Activated naive CD8-positive, alpha-beta T cell treated with anti-CD3 and anti-CD28 coated beads for 36 hours (primary cell): ENCODE data around the gene A3GALT2. TPM values are rescaled to one million over a fixed set of nuclear protein-coding genes. Genes with fewer than 3 reads are reported as not detected.

Source experiments
- DNase-seq: peaks from one replicate; pipeline ENCODE4 v3.0.0; 2021
- H3K27ac Mint-ChIP-seq: one replicate; pipeline ENCODE4 v1.8.0; 2022; ENCODE audit warnings: mild to moderate bottlenecking, moderate library complexity, mixed read lengths
- H3K27me3 Mint-ChIP-seq: one replicate; pipeline ENCODE4 v1.8.0; 2022; ENCODE audit warnings: mild to moderate bottlenecking, mixed read lengths
- H3K36me3 Mint-ChIP-seq: one replicate; pipeline ENCODE4 v1.8.0; 2021; ENCODE audit warnings: mild to moderate bottlenecking, mixed read lengths
- H3K4me1 Mint-ChIP-seq: one replicate; pipeline ENCODE4 v1.8.0; 2021; ENCODE audit warnings: mixed read lengths
- H3K4me3 Mint-ChIP-seq: one replicate; pipeline ENCODE4 v1.8.0; 2022; ENCODE audit warnings: mild to moderate bottlenecking, moderate library complexity, mixed read lengths
- H3K9me3 Mint-ChIP-seq: one replicate; pipeline ENCODE4 v1.8.0; 2022; ENCODE audit warnings: mixed read lengths
- total RNA-seq, 2 experiments: library from RNA; stranded (reverse); gene quantifications; one replicate each; pipeline ENCODE4 v1.2.3, GENCODE V29; 2021

A3GALT2 gene
- not detected for total RNA-seq

- DNase-seq = no peak
- H3K27ac Mint-ChIP-seq = no peak within 1 kb of the TSS
- no peaks in the 10 kb centered on the region for H3K9me3 Mint-ChIP-seq
- H3K4me1 Mint-ChIP-seq = no peaks in the 10 kb centered on the region
- no peaks in the 10 kb centered on the region for H3K27me3 Mint-ChIP-seq
- H3K4me3 Mint-ChIP-seq = no peak within 1 kb of the TSS
- H3K36me3 Mint-ChIP-seq = peaks cover under 1% of the 10 kb centered on the region
Observed at GRCh38 chr1:33320619-33321165, at the start of gene A3GALT2. Gene A3GALT2, minus strand, starts transcription at chr1:33321098. Its CDS starts 0 bp downstream, at chr1:33321098.

DNA sequence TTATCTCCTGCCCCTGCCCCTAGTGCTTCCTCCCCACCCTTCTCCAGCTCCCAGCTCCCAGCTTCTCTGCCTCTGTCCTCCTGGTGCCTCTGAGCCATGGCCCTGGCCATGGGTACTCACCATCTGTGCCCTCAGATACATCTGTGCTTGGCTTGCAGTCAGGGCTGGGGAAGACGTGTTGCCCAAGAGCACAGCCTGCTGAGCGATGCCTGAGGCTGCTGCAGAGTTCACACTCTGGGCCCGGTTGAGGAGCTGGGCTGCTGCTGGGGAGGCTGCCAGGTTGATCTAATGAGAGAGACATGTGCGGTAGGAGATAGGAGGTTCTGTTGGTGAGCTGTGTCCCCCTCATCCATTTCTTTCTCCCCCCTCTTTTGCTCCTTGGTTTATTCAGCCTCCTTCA is 49.4 kb upstream of the A3GALT2 start:
- Mint-ChIP-seq H3K36me3 (no peaks in the 10 kb centered on the region), H3K9me3 (no peaks in the 10 kb centered on the region), H3K4me1 (no peaks in the 10 kb centered on the region), H3K27ac (no peak overlapping the region), H3K27me3 (no peaks in the 10 kb centered on the region), H3K4me3 (no peak overlapping the region)
- no peak for DNase-seq

DNA sequence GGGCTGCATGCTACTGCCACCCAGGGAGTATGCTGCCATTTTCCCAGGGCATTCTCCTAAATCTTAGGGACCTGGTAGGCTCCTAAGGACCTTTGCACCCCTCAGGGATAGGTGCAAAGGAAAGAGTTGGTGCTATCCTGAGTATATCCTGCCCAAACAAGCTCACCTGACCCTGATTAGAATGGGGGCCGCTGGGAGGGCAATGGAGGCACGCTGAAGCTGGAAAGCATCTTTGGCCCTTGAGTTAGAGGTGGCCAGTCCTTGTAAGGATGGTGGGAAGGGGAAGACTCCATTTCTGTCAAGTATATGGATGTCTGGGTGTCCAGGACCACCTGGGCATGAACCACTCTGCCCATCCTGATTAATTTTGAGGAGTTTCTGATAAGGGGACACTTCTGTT is 48.9 kb upstream of the A3GALT2 start:
- Mint-ChIP-seq H3K27me3 (no peaks in the 10 kb centered on the region), H3K4me1 (no peaks in the 10 kb centered on the region), H3K27ac (no peak overlapping the region), H3K9me3 (no peaks in the 10 kb centered on the region), H3K36me3 (no peaks in the 10 kb centered on the region), H3K4me3 (no peak overlapping the region)
- no peak for DNase-seq

- no peak overlapping the region for H3K27ac Mint-ChIP-seq
- H3K36me3 Mint-ChIP-seq = no peaks in the 10 kb centered on the region
- H3K9me3 Mint-ChIP-seq = no peaks in the 10 kb centered on the region
- no peak overlapping the region for H3K4me3 Mint-ChIP-seq
- H3K27me3 Mint-ChIP-seq = no peaks in the 10 kb centered on the region
- H3K4me1 Mint-ChIP-seq = no peaks in the 10 kb centered on the region
- DNase-seq = no peak
Observed at GRCh38 chr1:33369081-33369480, 48.2 kb upstream of the A3GALT2 start.

DNA sequence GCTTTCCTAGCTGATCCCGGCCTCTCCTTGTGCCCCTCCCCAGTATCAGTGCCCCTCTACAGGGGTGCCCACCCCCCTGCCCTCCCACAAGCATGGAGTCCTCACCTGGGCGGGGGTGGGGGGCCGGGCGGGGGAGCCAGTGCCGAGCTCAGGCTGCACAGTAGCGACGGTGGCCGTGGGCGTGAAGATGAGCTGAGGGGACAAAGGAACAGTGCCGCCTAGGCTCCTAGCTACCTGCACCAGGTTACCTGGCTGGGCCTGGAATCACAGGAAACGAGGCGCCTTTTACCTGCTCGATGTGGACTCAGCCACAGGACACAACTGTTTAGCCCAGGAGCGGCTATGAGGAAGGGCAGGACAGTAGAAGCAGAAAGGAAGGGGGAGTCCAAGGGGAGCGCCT is 47.5 kb upstream of the A3GALT2 start:
- H3K27ac Mint-ChIP-seq = no peak overlapping the region
- no peaks in the 10 kb centered on the region for H3K36me3 Mint-ChIP-seq
- no peaks in the 10 kb centered on the region for H3K9me3 Mint-ChIP-seq
- H3K4me1 Mint-ChIP-seq = no peaks in the 10 kb centered on the region
- H3K27me3 Mint-ChIP-seq = no peaks in the 10 kb centered on the region
- H3K4me3 Mint-ChIP-seq = no peak overlapping the region
- no peak for DNase-seq

DNA sequence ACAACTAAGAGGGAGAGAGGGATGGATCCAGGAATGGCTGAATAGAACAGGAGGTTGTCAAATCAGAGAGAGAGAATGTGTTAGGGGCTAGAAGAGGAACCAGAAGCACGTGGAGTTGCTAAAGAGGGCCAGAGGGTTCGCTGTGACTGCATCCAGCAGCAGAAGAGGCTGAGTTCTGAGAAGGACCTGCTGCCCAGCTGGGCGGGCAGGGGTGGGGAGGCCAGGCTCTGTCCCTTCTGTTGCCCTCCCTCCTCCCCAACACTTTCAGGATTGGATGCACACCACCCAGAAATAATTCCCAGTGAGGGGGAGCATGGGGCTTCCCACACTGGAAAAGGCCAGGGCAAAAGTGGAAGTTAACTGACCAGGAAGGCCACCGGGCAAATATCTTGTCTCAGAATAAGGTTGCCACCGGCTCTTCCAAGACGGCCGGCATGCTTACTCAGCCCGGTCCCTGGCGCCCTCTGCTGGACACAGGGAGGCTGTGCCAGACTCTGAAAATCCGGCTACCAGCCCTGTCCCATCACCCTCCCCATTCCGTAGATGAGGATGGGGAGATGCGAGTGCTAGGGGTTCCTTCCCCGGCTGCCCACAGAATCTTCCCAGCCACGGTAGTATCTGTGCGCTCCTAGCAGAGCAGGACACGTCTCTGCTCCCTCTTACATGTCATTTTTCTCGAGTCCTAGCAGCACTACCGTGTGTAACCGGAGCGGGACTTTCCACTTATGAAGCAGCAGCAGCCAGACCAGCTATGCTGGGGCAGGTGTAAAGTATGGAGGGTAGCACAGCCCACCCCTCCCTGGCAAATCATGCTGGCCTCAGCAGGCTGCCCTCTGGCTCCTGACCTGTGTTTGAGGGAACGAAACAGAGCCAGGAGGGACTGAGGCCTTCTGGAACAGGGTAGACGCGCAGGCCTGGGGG is 46.8 kb upstream of the A3GALT2 start:
- Mint-ChIP-seq H3K9me3 (no peaks in the 10 kb centered on the region), H3K4me1 (no peaks in the 10 kb centered on the region), H3K4me3 (no peak overlapping the region), H3K36me3 (no peaks in the 10 kb centered on the region), H3K27me3 (no peaks in the 10 kb centered on the region), H3K27ac (no peak overlapping the region)
- peak; percentile 79 for DNase-seq

GRCh38 chr1:33366762-33367484 is 46.0 kb upstream of the A3GALT2 start:
- DNase-seq = no peak
- Mint-ChIP-seq H3K9me3 (no peaks in the 10 kb centered on the region), H3K4me1 (no peaks in the 10 kb centered on the region), H3K27ac (no peak overlapping the region), H3K4me3 (no peak overlapping the region), H3K36me3 (no peaks in the 10 kb centered on the region), H3K27me3 (no peaks in the 10 kb centered on the region)

DNA sequence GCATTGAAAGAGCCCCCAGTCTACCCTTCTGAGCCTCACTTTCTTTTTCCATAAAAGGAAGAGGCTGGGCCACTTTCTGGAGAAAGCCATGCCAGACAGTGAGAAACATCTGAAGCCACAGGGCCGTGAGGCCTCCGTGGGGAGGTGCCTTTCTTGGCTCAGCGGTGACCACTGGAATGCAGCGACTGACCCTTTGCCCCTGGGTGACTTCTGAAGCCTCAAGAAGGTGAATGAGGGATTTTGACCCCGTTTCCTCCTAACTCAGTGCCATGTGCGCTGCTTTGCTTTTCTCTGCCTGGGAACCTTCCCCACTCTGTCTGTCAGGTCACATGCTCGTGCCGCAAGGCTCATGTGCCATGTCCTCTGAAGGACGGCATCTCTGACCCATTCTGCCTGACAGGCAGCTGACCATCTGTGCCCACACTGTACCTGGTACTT is 44.7 kb upstream of the A3GALT2 start:
- Mint-ChIP-seq H3K27ac (no peak overlapping the region), H3K9me3 (no peaks in the 10 kb centered on the region), H3K4me3 (no peak overlapping the region), H3K4me1 (no peaks in the 10 kb centered on the region), H3K27me3 (no peaks in the 10 kb centered on the region), H3K36me3 (no peaks in the 10 kb centered on the region)
- no peak for DNase-seq

GRCh38 chr1:33364565-33364918 is 43.6 kb upstream of the A3GALT2 start:
- H3K27ac Mint-ChIP-seq = no peak overlapping the region
- H3K4me1 Mint-ChIP-seq = no peaks in the 10 kb centered on the region
- no peak overlapping the region for H3K4me3 Mint-ChIP-seq
- no peaks in the 10 kb centered on the region for H3K9me3 Mint-ChIP-seq
- H3K27me3 Mint-ChIP-seq = no peaks in the 10 kb centered on the region
- no peaks in the 10 kb centered on the region for H3K36me3 Mint-ChIP-seq
- no peak for DNase-seq

GRCh38 chr1:33363470-33363861 is 42.6 kb upstream of the A3GALT2 start:
- Mint-ChIP-seq H3K27ac (no peak overlapping the region), H3K27me3 (no peaks in the 10 kb centered on the region), H3K4me3 (no peak overlapping the region), H3K4me1 (no peaks in the 10 kb centered on the region), H3K36me3 (no peaks in the 10 kb centered on the region), H3K9me3 (no peaks in the 10 kb centered on the region)
- DNase-seq = no peak

DNA sequence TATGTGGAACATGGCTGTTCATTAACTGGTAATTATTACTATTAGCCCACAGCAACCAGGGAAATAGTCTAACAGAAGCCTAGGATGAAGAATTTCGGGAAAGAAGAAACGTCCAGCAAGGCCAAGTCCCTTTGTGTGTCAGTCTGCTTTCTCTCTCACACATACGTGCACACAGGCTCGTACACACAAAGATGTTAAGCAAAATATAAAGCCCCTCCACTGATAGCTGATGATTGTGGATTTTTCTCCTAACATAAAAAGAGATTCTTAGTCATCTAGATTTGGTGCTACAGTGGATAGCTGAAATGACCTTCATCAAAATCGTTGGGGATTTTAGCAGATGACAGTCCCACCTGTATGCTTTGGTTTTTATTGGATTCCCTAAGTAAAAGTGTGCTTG is 42.1 kb upstream of the A3GALT2 start:
- H3K4me1 Mint-ChIP-seq = no peaks in the 10 kb centered on the region
- no peaks in the 10 kb centered on the region for H3K9me3 Mint-ChIP-seq
- H3K36me3 Mint-ChIP-seq = no peaks in the 10 kb centered on the region
- DNase-seq = no peak
- H3K27me3 Mint-ChIP-seq = no peaks in the 10 kb centered on the region
- no peak overlapping the region for H3K4me3 Mint-ChIP-seq
- H3K27ac Mint-ChIP-seq = no peak overlapping the region

DNA sequence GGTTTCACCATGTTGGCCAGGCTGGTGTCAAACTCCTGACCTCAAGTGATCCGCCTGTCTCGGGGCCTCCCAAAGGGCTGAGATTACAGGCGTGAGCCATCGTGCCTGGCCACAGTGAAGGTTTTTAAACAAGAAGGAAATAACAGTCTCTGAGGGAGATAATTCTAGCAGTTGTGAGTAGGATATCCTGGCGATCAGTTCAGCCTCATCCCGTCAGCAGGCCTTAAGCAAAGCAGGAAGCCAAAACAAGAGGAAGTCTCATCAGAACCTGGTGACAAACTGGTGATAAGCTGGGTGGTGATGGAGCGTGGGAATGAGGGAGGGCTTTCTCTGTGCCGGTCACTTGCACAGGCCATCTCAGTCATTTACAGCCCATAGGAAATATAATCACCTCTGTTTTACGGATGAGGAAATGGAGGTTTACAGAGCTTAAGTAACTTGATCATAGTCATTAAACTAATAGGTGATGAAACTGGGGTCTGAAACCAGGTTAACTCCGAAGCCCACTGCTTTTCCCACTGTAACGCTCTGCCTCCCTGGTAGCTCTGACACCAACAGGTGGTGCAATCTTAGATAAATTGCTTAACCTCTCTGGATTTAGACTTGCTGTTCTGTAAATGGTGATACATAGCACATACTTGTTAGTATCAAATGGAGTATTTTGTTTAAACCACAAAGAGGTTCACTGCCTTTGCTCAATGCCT is 40.8 kb upstream of the A3GALT2 start:
- H3K36me3 Mint-ChIP-seq = no peaks in the 10 kb centered on the region
- H3K27ac Mint-ChIP-seq = no peak overlapping the region
- no peaks in the 10 kb centered on the region for H3K4me1 Mint-ChIP-seq
- no peak overlapping the region for H3K4me3 Mint-ChIP-seq
- H3K27me3 Mint-ChIP-seq = no peaks in the 10 kb centered on the region
- H3K9me3 Mint-ChIP-seq = no peaks in the 10 kb centered on the region
- DNase-seq = no peak

DNA sequence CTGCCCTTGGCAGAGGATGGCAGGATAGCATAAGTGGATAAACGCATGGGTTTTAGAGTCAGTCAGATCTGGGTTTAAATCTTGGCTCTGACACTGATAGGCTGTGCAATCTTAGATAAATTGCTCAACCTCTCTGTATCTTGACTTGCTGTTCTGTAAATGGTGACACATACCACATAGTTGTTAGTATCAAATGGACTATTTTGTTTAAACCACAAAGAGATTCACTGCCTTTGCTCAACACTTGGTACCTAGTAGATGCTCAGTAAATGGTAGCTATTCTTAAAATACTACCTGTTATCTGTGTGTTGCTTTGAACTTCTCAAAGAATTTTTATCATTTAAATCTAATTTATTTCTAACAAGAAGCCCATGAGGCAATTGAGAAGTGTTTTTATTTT is 39.5 kb upstream of the A3GALT2 start:
- Mint-ChIP-seq H3K9me3 (no peaks in the 10 kb centered on the region), H3K4me1 (no peaks in the 10 kb centered on the region), H3K27ac (no peak overlapping the region)

DNA sequence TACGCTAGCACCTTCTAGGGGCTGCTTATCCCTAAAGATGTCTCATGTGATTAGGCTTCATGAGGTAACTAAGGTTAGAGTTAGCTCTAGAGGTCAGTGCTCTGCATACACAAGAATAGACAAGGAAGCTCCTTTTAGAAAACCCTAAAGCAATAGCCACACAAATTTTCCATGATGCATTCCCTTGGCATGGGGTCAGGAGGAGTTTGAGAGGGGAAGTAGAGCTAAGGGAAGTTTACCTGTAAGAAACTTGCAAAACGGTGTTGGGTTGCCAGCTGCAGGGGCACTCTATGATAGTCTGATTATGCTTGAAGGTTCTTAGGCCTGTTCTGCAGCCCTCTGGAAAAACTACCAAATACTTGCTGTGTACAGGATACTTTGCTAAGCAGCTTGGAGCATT is 39.0 kb upstream of the A3GALT2 start:
- Mint-ChIP-seq H3K4me1 (no peaks in the 10 kb centered on the region), H3K27ac (no peak overlapping the region), H3K9me3 (no peaks in the 10 kb centered on the region), H3K4me3 (no peak overlapping the region), H3K27me3 (no peaks in the 10 kb centered on the region), H3K36me3 (no peaks in the 10 kb centered on the region)
- DNase-seq = no peak

More for the DNA sequence above, 39.5 kb upstream of the A3GALT2 start:
- no peaks in the 10 kb centered on the region for H3K36me3 Mint-ChIP-seq
- H3K4me3 Mint-ChIP-seq = no peak overlapping the region
- no peak for DNase-seq
- no peaks in the 10 kb centered on the region for H3K27me3 Mint-ChIP-seq
